GM23248 (cell line): ENCODE data around the gene MOBP. TPM values are rescaled to one million over a fixed set of nuclear protein-coding genes. Genes with fewer than 3 reads are reported as not detected.

Experiments used
- DNase-seq: peaks from one replicate; pipeline ENCODE4 v3.0.0-alpha.2; 2015
- H2AFZ ChIP-seq: fragments of 200-600 bp; sonication (generic); 2 replicates; pipeline ENCODE4 v1.6.1; 2016; ENCODE audit warnings: antibody characterized with exemption
- H3F3A ChIP-seq: fragments of 200-600 bp; sonication (generic); 2 replicates; pipeline ENCODE4 v1.6.1; 2016; ENCODE audit warnings: mild to moderate bottlenecking, antibody characterized with exemption, mixed run types; ENCODE audit not compliant: insufficient read depth
- H3K27ac ChIP-seq: fragments of 200-600 bp; sonication (generic); 2 replicates; pipeline ENCODE4 v1.5.1; 2016; ENCODE audit warnings: mild to moderate bottlenecking
- H3K27me3 ChIP-seq: fragments of 200-600 bp; sonication (generic); replicated peaks from 2 replicates; pipeline ENCODE4 v1.6.1; 2016; ENCODE audit warnings: mild to moderate bottlenecking; ENCODE audit not compliant: insufficient read depth
- H3K36me3 ChIP-seq: fragments of 200-600 bp; sonication (generic); 2 replicates; pipeline ENCODE4 v1.6.1; 2016; ENCODE audit warnings: low read depth, mild to moderate bottlenecking
- H3K4me1 ChIP-seq: fragments of 200-600 bp; sonication (generic); 2 replicates; pipeline ENCODE4 v1.6.1; 2016; ENCODE audit warnings: mild to moderate bottlenecking; ENCODE audit not compliant: insufficient read depth
- H3K4me2 ChIP-seq: fragments of 200-600 bp; sonication (generic); one replicate; pipeline ENCODE4 v1.6.1; 2016; ENCODE audit warnings: mild to moderate bottlenecking; ENCODE audit not compliant: unreplicated experiment
- H3K4me3 ChIP-seq: fragments of 200-600 bp; sonication (generic); 2 replicates; pipeline ENCODE4 v1.5.1; 2016; ENCODE audit warnings: mild to moderate bottlenecking
- H3K79me2 ChIP-seq: fragments of 200-600 bp; sonication (generic); 2 replicates; pipeline ENCODE4 v1.6.1; 2016; ENCODE audit warnings: mild to moderate bottlenecking; ENCODE audit not compliant: insufficient read depth
- H3K9ac ChIP-seq: fragments of 200-600 bp; sonication (generic); 2 replicates; pipeline ENCODE4 v1.6.1; 2016; ENCODE audit warnings: mild to moderate bottlenecking
- H3K9me2 ChIP-seq: fragments of 200-600 bp; sonication (generic); 2 replicates; pipeline ENCODE4 v1.6.1; 2016; ENCODE audit warnings: mixed run types, mild to moderate bottlenecking, moderate library complexity; ENCODE audit not compliant: insufficient read depth
- H3K9me3 ChIP-seq: fragments of 200-600 bp; sonication (generic); one replicate; pipeline ENCODE4 v1.6.1; 2017; ENCODE audit warnings: low read depth
- H4K20me1 ChIP-seq: fragments of 200-600 bp; sonication (generic); 2 replicates; pipeline ENCODE4 v1.6.0; 2016; ENCODE audit not compliant: insufficient read depth
- EZH2 ChIP-seq: fragments of 200-600 bp; sonication (generic); IDR thresholded peaks from 2 replicates; pipeline ENCODE4 v1.6.1; 2018; ENCODE audit warnings: antibody characterized with exemption, mild to moderate bottlenecking; ENCODE audit not compliant: insufficient read depth, poor library complexity, severe bottlenecking
- EZH2phosphoT487 ChIP-seq: fragments of 200-600 bp; sonication (generic); IDR thresholded peaks from 2 replicates; pipeline ENCODE4 v1.6.1; 2018; ENCODE audit warnings: antibody characterized with exemption, moderate library complexity, mild to moderate bottlenecking, low read depth; ENCODE audit not compliant: insufficient read depth
- WGBS, 2 experiments: methylation state at CpG; one replicate each; pipeline ENCODE4 v1.1.6; 2015 to 2017; ENCODE audit warnings: low lambda C conversion rate in 2 of 2, low coverage in 1 of 2; ENCODE audit errors: missing lambda C conversion rate in 2 of 2; 5-methylcytosine and 5-hydroxymethylcytosine counted together
- in situ Hi-C: fragments of 300-500 bp; cut with MboI; formaldehyde crosslinking; loops from 2 replicates; pipeline ENCODE4 v1.15.0; 2020
- polyA plus RNA-seq: library from polyadenylated mRNA; unstranded; fragments of >200 nt; fragmentation: Nextera tagmentation; extraction: Ambion mirVana; gene quantifications from 2 replicates; pipeline ENCODE4 v1.2.1, GENCODE V29; 2016
- total RNA-seq: library from RNA; depleted of rRNA; stranded (reverse); fragments of >200 nt; shearing (Covaris generic); gene quantifications from 2 replicates; pipeline ENCODE4 v1.2.3, GENCODE V29; 2014

Gene MOBP
- total and polyA plus RNA-seq, 2 experiments from 2014 or later = not detected

- TF ChIP-seq EZH2 (no peak), EZH2phosphoT487 (no peak)
- Histone ChIP-seq H3F3A (no peaks in the 10 kb centered on the region), H3K4me3 (no peak overlapping the region), H3K27ac (no peak overlapping the region), H3K27me3 (no peaks in the 10 kb centered on the region; the same call in 1 of the 2 replicates), H3K9ac (no peak overlapping the region), H3K4me2 (no peak overlapping the region), H2AFZ (no peak overlapping the region), H3K36me3 (no peaks in the 10 kb centered on the region), H3K4me1 (no peaks in the 10 kb centered on the region), H3K9me3 (no peaks in the 10 kb centered on the region), H4K20me1 (no peaks in the 10 kb centered on the region), H3K79me2 (no peaks in the 10 kb centered on the region), H3K9me2 (no peaks in the 10 kb centered on the region)
- DNase-seq = no peak
- in situ Hi-C loops = no loop called here
- 9 to 10% methylated on average over 3 of the region's 3 CpGs for WGBS, 2 experiments
Observed at GRCh38 chr3:39519554-39520288, 52.2 kb downstream of the MOBP start.

DNA sequence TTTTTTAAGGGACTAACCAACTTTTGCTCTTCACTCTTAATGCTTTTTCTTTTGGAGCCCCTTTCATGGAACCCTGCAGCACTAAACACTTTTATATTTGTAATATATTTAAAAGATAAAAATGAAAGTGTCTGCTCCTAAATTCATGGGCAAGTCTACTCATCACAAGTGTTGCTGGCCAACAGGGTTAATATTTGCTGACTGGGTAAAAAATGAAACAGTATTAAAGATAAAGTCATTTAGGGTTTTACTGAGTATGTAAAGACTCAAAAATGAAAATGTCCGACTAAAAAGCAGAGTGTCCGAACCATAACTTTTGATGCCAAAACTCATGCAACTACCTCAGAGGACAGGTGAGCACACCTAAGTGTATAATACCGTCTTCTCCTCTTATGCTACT is 54.0 kb downstream of the MOBP start:
- Histone ChIP-seq H3K9ac (no peak overlapping the region), H3K27ac (no peak overlapping the region), H3K9me3 (no peaks in the 10 kb centered on the region), H3F3A (no peaks in the 10 kb centered on the region), H3K36me3 (no peaks in the 10 kb centered on the region), H3K9me2 (no peaks in the 10 kb centered on the region), H3K4me3 (no peak overlapping the region), H3K4me1 (no peaks in the 10 kb centered on the region), H3K79me2 (no peaks in the 10 kb centered on the region), H3K27me3 (no peaks in the 10 kb centered on the region; the same call in 1 of the 2 replicates), H2AFZ (no peak overlapping the region), H4K20me1 (no peaks in the 10 kb centered on the region), H3K4me2 (no peak overlapping the region)
- TF ChIP-seq EZH2phosphoT487 (no peak), EZH2 (no peak)
- in situ Hi-C loops = no loop called here
- 66 to 70% methylated on average over 3 of the region's 3 CpGs for WGBS, 2 experiments
- DNase-seq = no peak

DNA sequence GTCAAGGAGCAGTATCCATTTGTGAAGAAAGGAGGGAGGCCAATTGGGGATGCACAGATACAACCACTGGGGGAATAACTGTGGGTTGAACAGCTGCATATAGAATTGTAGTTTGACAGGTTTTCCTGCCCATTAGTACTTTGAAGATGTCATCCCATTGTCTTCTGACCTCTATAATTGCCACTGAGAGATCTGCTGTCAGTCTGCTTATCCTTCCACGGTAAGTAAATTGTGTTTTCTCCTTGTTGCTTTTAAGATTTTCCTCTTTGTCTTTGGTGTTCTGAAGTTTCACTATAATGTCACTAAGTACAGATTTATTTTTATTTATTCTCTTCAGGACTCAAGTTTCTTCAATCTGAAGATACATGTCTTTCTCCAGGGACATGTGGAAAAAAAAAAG is 56.6 kb downstream of the MOBP start:
- 5 to 9% methylated on average over 1 of the region's 1 CpG for WGBS, 2 experiments
- H3K36me3 ChIP-seq = no peaks in the 10 kb centered on the region

DNA sequence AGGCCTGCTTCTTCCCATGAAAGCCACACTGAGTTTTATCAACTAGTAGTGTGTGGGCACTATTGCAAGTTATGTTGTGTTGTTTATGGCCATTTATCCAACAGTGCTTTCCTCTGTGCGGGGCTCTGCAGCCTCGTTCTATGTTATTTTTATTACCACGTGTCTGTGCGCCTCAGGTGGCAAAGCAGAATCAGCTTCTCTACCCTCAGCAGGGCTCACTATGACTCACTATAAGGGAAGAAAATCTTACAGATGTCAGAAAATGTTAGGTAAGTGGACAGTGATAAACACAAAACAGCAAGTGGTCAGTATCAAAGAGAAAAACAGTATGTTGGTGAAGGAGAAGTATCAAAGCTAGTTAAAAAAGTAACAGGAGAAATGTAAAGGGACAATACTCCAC is 61.4 kb downstream of the MOBP start:
- Histone ChIP-seq H3K79me2 (no peaks in the 10 kb centered on the region), H2AFZ (no peak overlapping the region), H4K20me1 (no peaks in the 10 kb centered on the region), H3K4me3 (no peak overlapping the region), H3K27ac (no peak overlapping the region), H3K27me3 (no peaks in the 10 kb centered on the region), H3F3A (peaks cover 9% of the 10 kb centered on the region), H3K4me1 (peaks cover 11% of the 10 kb centered on the region), H3K36me3 (no peaks in the 10 kb centered on the region), H3K9ac (no peak overlapping the region), H3K9me2 (no peaks in the 10 kb centered on the region), H3K4me2 (no peak overlapping the region), H3K9me3 (no peaks in the 10 kb centered on the region)
- TF ChIP-seq EZH2phosphoT487 (no peak), EZH2 (no peak)
- in situ Hi-C loops = loop anchor here (25.0 kb wide), 2 partner anchors 458 to 658 kb away; no protein-coding TSS in a partner anchor
- WGBS, 2 experiments = 48 to 59% methylated on average over 4 of the region's 4 CpGs
- no peak for DNase-seq

More for the DNA sequence above, 56.6 kb downstream of the MOBP start:
- no peak overlapping the region for H2AFZ ChIP-seq
- H3K27ac ChIP-seq = no peak overlapping the region
- no peak for DNase-seq
- no peak overlapping the region for H3K4me3 ChIP-seq
- in situ Hi-C loops = no loop called here
- H3K4me2 ChIP-seq = no peak overlapping the region
- no peaks in the 10 kb centered on the region; the same call in 1 of the 2 replicates for H3K27me3 ChIP-seq
- H4K20me1 ChIP-seq = no peaks in the 10 kb centered on the region
- H3K79me2 ChIP-seq = no peaks in the 10 kb centered on the region
- no peaks in the 10 kb centered on the region for H3K9me2 ChIP-seq
- H3F3A ChIP-seq = no peaks in the 10 kb centered on the region
- H3K9ac ChIP-seq = no peak overlapping the region
- H3K4me1 ChIP-seq = no peaks in the 10 kb centered on the region
- TF ChIP-seq EZH2 (no peak), EZH2phosphoT487 (no peak)
- H3K9me3 ChIP-seq = no peaks in the 10 kb centered on the region
